GM21786 (cell line): Measurements from ENCODE around the gene GAREM1.
"Not testable (repeated sequence)": the region's sequence is repeated elsewhere in the genome, so short reads cannot be mapped to it uniquely, and the experiment has no call there.

Experiments used
- ATAC-seq: cut with Tn5 transposase; IDR thresholded peaks from one replicate; pipeline ENCODE4 v1.9.1; 2021; ENCODE audit not compliant: unreplicated experiment

Gene GAREM1

DNA sequence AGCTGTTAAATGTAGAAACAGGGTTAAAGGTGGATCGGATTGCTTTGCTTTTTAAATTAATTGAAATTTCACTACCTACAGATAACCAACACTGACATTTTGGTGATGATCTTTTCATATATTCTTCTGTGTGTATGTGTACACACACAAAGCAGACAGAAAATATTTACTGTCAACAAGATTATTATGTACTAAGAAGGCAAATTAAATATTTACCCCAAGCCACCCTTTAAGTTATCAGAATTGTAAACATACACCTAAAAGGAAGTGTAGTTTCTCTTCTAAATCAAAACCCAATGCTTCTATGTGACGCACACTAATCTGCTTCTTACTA is 98.7 kb downstream of the GAREM1 start:
- ATAC-seq, result no peak

DNA sequence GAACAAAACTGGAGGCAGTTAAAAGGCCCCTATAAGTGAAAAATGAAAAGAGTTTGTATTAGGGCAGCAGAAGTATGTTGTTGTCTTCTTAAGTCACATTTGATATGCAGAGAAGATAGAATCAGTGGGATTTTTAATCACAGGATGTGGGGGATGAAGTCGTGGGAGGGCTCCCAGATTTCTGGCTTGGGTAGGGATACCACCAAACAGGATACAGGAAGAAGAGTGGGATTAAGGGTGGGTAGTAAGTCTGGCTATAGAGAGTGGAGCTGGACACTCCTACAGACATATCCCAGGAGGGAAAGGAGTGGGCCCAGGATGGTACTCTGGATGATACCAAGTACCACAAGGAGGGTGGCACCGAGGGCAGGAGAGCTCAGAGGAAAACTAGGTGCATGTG is 99.3 kb downstream of the GAREM1 start:
- ATAC-seq, result no peak

DNA sequence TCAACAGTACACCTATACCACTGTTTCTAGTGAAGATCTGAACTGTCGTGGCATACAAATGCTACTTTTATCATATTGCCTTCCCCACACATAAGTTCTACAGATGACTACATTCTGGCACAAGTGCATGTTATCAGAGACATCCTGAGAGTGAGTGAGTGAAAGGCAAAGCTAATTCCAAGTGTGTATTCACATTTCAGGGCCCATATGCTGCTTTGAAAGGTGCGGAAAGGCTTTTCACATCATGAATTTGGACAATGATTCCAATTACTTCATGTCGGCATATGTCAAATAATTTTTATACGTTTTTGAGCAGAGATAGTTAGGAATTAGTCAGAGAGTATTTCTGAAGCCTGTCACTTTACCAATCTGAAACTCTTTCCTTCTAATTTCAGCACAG is 101.7 kb downstream of the GAREM1 start:
- no peak for ATAC-seq

DNA sequence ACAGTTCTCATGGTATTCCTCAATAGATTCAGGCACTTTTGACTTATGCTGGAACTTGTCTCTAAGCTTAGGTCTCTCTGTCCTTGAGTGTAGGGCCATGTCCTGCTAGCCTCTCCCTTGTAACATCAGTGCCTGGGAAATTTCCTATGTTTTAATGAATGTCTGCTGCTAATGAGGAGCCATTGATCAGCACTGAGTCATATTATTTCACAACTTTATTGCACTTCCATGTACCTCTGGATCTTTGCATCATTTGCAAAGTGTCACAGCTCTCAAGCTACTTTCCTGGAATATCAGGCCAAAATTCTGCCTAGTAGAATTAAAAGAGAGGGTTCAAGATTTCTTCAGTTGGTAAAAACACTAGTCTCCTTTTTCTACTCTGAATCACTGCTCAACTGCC is 102.5 kb downstream of the GAREM1 start:
- ATAC-seq, result no peak

DNA sequence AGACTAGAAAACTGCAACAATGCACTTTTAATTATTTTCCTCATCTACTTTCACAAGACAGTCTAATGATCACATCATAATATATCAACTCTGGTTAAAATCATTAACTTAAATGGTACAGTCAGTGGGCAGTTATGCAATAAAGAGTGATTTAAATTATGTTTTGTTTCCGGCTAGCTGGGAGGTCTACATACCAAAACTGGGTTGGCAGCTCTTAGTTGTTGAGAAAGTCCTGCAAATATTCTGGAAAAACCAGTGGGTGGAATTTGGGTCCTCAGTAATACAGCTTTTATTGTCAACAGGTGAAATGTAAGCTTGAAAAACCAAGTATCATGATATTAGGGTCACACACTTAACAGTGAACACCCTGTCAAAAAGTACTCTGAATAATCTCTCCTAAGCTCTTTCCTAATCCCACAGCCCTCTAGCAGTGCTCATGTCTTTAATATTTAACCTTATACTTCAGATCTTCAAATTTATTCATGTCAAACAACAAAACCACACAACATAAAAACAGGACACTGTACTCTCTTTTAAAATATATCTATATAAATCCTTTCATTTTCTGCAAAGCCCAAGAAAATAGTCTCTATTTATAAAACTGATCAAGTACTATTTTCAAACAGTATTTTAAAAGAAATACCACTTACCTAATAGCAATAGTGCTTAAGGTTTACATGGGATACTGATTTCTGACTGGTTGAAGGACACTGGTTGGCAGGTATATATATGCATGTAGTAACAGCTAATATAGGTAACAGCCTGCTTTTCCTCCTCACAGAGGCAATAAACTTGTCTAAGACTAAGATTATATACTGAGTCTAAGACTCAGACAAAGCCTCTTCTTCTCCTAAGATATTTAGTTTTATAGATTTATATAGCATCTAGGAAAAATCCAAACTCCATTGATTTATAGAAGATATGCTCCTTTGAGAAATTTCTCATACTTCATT is 103.8 kb downstream of the GAREM1 start:
- no peak for ATAC-seq

DNA sequence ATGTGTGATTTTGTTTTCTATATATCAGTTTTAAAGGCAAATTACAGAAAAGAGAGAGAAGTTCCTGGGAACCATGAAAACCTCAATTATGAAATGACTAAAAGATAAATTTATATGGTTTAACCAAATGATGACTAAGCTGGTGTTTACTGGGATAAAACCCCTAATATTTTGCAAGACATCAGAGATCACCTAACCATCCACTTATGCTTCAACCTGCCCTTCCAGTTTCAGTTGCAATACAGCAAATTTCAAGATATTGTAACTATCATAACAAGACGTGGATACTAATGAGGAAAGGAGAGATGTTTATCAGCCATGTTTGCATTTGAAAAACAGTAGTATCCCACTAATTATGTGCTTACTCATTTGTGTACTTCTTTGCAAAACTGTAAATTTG is 108.2 kb downstream of the GAREM1 start:
- no peak for ATAC-seq

DNA sequence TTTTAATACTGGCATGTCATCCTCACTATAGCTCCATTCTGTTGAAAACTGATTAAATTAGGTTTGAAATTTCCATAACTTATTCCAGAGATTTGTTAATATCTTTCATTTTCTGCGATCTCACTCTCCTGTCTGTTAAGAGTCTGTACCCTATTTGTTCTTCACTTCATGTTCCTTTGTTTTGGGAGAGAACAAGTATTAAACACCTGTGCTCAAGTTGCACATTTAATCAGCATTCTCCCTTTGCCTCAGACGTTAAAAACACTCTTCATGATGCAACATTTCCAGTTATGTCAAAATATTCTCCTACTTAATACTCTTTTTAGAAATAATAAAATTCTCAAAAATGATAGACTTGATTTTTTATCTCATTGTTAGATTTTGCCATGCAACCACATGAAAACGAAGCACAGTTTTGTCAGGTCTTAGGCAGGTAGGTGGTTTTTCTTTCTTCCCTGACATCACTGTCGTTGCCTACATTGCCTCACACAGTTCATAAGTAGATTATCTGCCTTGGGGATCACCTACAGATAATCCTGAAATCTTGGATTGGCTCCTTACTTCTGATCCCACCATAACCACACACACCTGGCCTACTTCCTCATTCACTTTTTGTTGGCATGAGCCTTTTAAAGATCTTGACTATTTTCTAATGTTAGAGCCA is 109.9 kb downstream of the GAREM1 start:
- ATAC-seq, result no peak

DNA sequence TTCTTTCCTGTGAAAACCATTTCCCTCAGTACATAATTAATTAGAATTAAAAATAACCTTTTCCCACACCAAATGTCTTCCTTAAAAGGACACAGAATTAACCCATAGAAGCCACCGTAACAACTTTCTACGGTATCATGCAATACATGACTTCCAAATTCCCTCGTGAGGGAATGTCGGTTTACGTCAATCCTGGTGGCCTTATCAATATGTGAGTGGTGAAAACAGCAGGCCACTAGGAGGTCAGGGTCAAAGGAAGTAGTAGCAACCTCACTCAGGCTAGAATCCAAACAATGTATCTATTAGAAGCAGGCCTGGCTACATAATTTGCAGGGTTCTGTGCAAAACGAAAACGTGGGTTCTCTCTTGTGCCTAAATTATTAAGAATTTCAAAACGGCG is 112.2 kb downstream of the GAREM1 start:
- ATAC-seq, result no peak

DNA sequence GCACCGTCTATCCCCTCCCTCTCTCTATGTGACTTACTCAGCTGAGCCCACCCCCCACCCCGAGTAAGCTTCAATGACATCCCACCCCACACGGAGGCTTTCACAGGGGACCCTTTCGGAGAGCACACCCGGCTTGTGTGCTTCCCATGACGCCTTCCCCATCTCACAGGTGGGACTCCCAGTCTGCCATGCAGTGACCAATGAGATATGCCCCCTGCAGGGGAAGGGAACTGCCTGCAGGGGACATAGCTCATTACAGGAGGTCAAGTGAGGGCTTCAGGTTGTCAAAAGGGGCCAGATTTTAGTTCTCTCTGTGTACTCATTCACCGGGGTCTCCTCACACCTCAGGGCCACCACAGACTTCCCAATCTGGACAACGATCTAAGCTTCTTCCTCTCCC is 112.6 kb downstream of the GAREM1 start:
- no peak for ATAC-seq

DNA sequence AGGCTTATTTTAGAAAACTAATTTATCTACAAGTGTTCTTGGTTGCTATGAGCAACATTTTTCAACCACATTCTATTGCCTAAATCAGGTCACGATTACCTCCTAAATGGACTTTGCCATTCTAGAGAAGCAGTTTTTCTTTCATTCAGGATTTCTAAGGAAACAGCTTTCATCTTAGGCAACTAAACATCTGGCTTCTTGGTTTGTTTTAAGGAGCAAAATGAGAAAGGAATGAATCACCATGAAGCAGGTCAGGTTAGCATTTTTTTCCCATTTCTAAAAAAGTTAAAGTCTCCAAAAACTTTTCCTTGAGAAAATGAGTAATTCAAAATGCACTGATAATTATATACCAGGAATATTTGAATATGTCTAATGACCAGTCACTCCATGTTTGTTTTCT is 114.8 kb downstream of the GAREM1 start:
- no peak for ATAC-seq

DNA sequence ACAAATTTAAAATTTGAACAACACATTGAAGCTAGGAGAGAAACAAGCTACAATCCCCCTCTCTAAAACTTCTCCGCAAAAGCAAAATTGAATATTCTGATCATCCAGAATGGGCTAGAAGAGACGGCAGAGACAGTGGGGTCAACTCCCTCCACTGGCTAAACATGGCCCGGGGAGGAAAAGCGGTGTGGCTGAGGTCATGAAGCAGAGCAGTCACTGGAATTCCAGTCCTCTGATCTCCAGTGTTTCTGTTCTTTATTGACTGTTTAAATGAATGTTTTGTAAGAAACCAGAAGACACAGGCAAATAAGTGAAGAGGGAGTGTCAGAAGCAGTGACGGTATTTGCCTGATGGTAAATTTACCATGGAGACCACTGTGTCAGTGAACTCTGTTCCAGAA is 116.2 kb downstream of the GAREM1 start:
- ATAC-seq, result no peak

DNA sequence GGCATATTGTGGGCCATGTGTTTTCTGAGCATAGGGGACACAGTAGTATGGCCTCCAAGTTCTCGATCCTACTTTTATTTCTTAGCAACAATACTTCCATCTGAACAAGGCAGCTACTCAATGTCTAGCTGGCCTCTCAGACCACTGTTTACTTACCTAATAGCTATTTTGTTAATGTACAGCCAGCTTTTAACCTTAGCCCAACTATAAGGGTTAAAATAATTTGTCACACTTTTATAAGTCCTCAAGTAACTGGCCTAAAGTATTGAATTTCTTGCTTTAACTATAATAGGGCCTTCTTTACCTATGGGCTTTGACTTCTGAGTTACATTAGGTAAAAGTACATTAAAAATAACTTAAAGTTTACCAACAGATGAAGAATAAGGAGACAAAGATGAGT is 117.4 kb downstream of the GAREM1 start:
- ATAC-seq, result no peak

DNA sequence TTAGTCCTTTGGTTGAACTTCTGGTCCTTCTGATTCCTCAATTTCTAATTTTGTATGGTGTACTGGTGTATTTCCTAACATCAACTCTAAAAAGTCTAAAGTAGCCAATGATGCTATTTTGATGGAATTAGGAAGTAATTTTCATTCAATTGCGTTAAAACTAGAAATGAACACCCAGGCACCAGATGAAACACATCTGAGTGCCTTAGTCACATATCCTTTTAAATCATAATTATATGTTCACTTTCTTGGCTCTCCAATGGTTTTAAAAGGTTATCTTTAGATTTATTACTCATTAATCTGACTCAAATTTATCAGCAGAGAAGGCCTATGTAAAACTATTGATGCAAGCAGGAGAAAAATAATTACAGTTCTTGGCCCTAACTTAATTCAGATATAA is 119.7 kb downstream of the GAREM1 start:
- no peak for ATAC-seq

DNA sequence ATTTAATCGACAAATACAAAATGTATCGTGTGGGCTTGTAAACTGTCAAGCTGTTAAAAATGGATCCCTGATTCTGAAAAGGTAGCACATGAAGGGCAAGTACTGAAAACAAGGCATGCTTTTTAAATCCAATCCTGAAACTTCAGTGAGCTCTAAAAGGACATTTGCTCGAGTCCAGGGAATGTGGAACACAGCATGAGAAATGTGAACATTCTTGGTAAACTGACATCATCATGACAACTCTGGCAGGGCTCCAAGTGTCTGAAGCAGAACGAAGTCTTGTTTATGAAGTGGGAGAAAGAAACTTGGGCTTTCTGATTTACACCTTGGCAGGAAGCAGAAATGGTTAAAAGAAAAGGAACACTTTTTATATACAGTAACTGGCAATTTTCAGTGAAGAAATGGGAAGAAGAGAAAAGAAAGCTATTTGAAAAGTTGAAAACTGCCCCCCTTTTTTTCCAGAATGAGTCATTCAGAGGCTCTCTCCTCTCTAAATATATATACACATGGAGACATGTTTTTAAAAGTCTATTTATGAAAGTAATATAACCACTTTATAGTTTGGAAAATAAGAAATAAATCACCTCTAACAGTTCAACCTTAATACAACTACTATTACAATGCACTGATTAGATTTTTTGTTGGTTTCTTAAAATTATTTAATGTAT is 120.8 kb downstream of the GAREM1 start:
- ATAC-seq, result no peak

DNA sequence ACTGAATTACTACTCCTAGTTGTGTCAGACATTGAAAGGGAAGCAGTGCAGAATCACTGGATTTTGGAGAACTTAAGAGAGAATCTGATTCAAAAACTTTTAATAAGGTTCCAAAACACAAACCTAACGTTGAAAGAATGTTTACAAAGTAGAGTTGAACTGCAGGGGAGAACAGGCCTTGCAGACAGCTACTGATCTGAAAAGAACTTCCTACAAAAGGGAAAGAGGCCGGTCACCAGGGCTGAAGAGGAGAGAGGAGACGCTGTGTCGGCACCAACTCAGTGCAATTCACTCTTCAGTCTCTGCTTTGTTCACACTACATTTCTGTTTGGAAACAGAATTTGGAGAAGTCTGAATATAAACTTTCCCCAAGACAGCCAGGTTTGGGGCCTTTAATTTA is 124.0 kb downstream of the GAREM1 start:
- no peak for ATAC-seq

DNA sequence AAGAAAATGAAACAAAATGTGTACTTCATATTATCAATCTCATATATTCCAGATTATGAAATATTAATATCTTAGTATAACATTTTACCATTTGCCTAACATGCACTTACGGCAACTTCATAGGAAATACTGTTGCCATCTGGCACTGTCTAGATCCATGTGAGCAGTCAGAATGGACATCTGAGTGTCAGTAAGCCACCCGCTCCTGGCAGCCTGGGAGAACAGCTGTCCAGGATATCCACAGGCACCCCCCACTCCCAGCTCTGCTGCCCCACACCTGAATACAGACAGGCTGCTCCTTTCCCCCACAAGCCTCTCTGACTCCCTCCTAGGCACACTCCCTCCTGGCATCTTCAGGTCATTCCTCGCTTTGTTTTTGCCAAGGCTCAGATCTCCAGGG is 127.0 kb downstream of the GAREM1 start:
- ATAC-seq, result no peak

DNA sequence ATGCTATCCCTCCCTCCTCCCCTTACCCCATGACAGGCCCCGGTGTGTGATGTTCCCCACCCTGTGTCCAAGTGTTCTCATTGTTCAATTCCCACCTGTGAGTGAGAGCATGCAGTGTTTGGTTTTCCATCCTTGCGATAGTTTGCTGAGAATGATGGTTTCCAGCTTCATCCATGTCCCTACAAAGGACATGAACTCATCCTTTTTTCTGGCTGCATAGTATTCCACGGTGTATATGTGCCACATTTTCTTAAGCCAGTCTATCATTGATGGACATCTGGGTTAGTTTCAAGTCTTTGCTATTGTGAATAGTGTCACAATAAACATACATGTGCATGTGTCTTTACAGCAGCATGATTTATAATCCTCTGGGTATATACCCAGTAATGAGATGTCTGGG is 129.6 kb downstream of the GAREM1 start:
- ATAC-seq, result not testable (repeated sequence)

DNA sequence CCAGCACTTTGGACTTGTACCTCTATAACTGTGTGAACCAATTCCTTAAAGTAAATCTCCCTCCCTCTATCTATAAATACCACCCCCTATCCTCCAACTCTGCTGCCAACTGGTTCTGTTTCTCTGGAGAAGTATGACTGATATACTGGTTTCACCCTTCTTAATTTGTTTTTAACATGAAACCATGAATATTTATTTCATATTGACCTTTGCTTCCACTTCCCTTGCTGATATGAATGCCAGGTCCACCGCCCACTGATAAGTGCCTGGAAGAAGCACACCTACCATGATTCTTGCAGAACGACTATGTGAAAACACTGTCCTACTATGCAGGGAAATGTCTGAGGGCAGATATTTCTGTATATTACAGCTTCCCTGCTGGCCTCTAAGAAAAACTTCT is 131.6 kb downstream of the GAREM1 start:
- no peak for ATAC-seq

DNA sequence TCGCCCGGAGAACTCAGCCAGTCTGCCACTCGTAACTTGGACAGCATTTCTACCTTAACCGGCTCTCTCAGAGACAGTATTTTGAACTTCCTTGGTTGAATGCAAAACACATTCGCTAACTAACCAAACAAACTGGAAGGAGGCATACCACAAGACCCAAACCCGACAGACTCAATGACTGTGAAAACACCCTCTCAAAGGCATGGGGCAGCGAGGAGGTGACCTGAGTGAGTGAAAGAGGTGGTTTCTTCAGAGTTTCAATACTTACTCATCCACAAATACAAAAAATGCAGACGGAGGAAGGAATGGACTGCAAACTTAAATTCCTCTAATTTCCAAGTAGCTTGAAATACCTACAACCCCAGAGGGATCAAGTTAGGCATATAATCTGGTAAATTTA is 132.9 kb downstream of the GAREM1 start:
- no peak for ATAC-seq

DNA sequence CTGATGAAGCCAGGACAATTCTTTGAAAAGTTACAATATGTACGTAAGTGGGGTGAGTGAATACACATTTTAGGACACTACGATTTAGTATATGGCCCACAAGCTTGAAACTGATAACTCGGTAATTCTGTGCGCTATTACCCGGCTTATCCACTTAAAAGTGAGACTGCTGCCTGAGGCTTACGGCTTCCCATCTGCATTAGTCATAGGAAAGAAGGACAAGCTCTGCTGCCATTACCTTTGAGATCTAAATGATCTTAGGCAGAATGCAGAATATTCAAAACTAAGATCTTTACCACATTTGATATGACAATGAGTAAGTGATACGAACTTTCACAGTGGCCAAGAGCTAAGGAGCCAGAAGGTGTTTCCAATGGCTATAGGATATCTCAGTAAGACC is 133.3 kb downstream of the GAREM1 start:
- ATAC-seq, result no peak

DNA sequence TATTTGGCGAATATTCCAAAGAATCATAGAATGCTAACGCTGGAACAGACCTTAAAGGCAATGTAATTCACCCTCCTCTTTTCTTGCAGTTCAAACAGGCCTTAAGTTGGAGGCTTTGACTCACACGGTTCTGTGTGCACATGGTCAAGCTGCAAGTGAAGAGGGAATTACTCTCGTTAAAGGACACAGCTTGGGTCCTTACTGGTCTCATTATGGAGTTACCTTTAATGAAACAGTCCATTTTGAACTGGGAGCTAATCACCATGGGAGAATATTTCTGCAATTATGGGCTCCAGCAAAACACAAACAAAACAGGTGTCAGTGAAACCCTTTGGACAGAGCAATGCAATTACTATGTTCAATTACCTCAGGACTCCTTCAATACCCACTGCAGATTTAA is 135.5 kb downstream of the GAREM1 start:
- no peak for ATAC-seq

DNA sequence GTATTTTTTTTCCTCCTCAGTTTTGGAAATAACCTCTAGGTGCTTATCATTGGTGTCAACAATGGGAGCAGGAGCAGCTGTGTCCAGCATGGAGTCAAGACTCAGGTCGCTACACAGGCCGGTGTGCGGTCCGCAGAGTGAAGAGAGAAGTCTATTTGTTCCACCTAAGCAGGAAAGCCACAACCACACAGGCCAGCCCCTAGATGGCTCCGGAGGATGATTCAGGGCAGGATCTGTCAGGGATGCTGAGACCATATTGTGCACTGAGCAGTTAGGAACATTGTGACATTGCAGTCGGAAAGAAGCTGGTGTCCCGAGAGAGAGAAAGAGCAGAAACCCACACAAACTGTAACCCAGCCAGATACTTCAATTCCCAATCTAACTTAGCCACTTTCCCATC is 136.9 kb downstream of the GAREM1 start:
- ATAC-seq, result no peak
